Endothelial cell of umbilical vein (primary cell): Measurements from ENCODE around the gene PRR15L. TPM values are rescaled to one million over a fixed set of nuclear protein-coding genes. Genes with fewer than 3 reads are reported as not detected.

Experiments
- BruUV-seq: library from RNA; stranded (reverse); fragments of 400-500 nt; replicated peaks from 2 replicates; lab custom pipeline; 2021; lab: Mats Ljungman, UMichigan
- CTCF ChIA-PET: fragments of 300-600, 350-600 bp; sonication (Branson Sonifier 250); formaldehyde crosslinking; loops from one replicate; lab custom pipeline; 2021; ENCODE audit warnings: antibody characterized with exemption, inconsistent platforms; lab: Charles Lee
- POLR2A ChIA-PET: fragments of 300-600, 350-600 bp; sonication (Branson Sonifier 250); formaldehyde crosslinking; loops from one replicate; lab custom pipeline; 2021; ENCODE audit warnings: antibody characterized with exemption, inconsistent platforms; lab: Charles Lee
- DNase-seq: peaks from one replicate; pipeline ENCODE4 v3.0.0-alpha.2; 2011; ENCODE audit warnings: low read depth, low spot score
- FAIRE-seq: peaks from 2 replicates; lab custom pipeline; 2011; peaks lifted over from hg19 to GRCh38; lab: Jason Lieb, UNC
- H2AFZ ChIP-seq: 2 replicates; pipeline ENCODE4 v1.6.0; 2012; ENCODE audit warnings: low read depth, low read length, control low read depth, inconsistent platforms
- H3K27ac ChIP-seq: 2 replicates; pipeline ENCODE4 v1.5.1; 2011; ENCODE audit warnings: low read depth, mild to moderate bottlenecking, control low read depth, low read length, moderate library complexity; ENCODE audit not compliant: insufficient read depth
- H3K27me3 ChIP-seq, 2 experiments: 2 replicates each; pipeline versions ENCODE4 v1.6.0 to v1.6.1; 2011; ENCODE audit warnings: low read length in 2 of 2, mixed read lengths in 1 of 2; ENCODE audit not compliant: control insufficient read depth in 2 of 2, insufficient read depth in 2 of 2
- H3K36me3 ChIP-seq, 2 experiments: 2 replicates in 1 of 2; 3 replicates in 1 of 2; pipeline ENCODE4 v1.5.1; 2011; ENCODE audit warnings: low read length in 2 of 2, mild to moderate bottlenecking in 1 of 2, moderate library complexity in 1 of 2; ENCODE audit not compliant: control insufficient read depth in 2 of 2, insufficient read depth in 2 of 2; ENCODE audit errors: extremely low read depth in 1 of 2
- H3K4me1 ChIP-seq: 3 replicates; pipeline ENCODE4 v1.5.1; 2011; ENCODE audit warnings: mild to moderate bottlenecking, low read length; ENCODE audit not compliant: control insufficient read depth, insufficient read depth; ENCODE audit errors: extremely low read depth
- H3K4me2 ChIP-seq: 2 replicates; pipeline ENCODE4 v1.6.1; 2011; ENCODE audit warnings: low read length, control low read depth, mixed read lengths; ENCODE audit not compliant: insufficient read depth
- H3K4me3 ChIP-seq, 3 experiments: fragments of 200-600 bp in 1 of 3; sonication (generic), shearing (Covaris generic) in 1 of 3; replicated peaks in 1 of 3; 2 replicates each; pipeline ENCODE4 v1.5.1; 2011 to 2016; ENCODE audit warnings: control low read depth in 3 of 3, low read length in 3 of 3, mild to moderate bottlenecking in 2 of 3, inconsistent platforms in 1 of 3, low read depth in 1 of 3, moderate library complexity in 1 of 3; ENCODE audit not compliant: insufficient read depth in 1 of 3
- H3K79me2 ChIP-seq: 2 replicates; pipeline ENCODE4 v1.6.0; 2012; ENCODE audit warnings: low read length, inconsistent platforms; ENCODE audit not compliant: control insufficient read depth, insufficient read depth
- H3K9ac ChIP-seq: replicated peaks from 2 replicates; pipeline ENCODE3; 2011; ENCODE audit warnings: low read length, control low read depth; ENCODE audit not compliant: insufficient read depth; ENCODE audit errors: extremely low read depth
- H3K9me1 ChIP-seq: replicated peaks from 3 replicates; pipeline ENCODE4 v1.6.0; 2011; ENCODE audit warnings: mild to moderate bottlenecking, low read length; ENCODE audit not compliant: control insufficient read depth, insufficient read depth; ENCODE audit errors: extremely low read depth
- H3K9me3 ChIP-seq: replicated peaks from 2 replicates; pipeline ENCODE4 v1.5.1; 2012; ENCODE audit warnings: low read length, inconsistent platforms; ENCODE audit not compliant: control insufficient read depth, insufficient read depth
- H4K20me1 ChIP-seq: replicated peaks from 2 replicates; pipeline ENCODE3; 2011; ENCODE audit warnings: mild to moderate bottlenecking, low read length; ENCODE audit not compliant: control insufficient read depth, insufficient read depth; ENCODE audit errors: extremely low read depth
- EZH2 ChIP-seq: IDR thresholded peaks from 2 replicates; pipeline ENCODE4 v1.6.1; 2012; ENCODE audit warnings: borderline replicate concordance, low read depth, mild to moderate bottlenecking, moderate library complexity, low read length, inconsistent platforms; ENCODE audit not compliant: severe bottlenecking
- FOS ChIP-seq: IDR thresholded peaks from 2 replicates; pipeline ENCODE4 v1.6.1; 2011; ENCODE audit warnings: mild to moderate bottlenecking, low read length, moderate library complexity, borderline replicate concordance; ENCODE audit not compliant: insufficient read depth
- GATA2 ChIP-seq: IDR thresholded peaks from 2 replicates; pipeline ENCODE4 v1.7.0; 2011; ENCODE audit warnings: low read depth, mild to moderate bottlenecking, moderate library complexity, mixed read lengths, low read length; ENCODE audit not compliant: insufficient read length, insufficient read depth
- JUN ChIP-seq: IDR thresholded peaks from 2 replicates; pipeline ENCODE4 v1.6.1; 2011; ENCODE audit warnings: borderline replicate concordance, low read depth; ENCODE audit not compliant: insufficient read length, insufficient read depth
- MYC ChIP-seq: IDR thresholded peaks from one replicate; pipeline ENCODE4 v1.6.1; 2011; ENCODE audit warnings: mild to moderate bottlenecking, low read depth, low read length
- POLR2A ChIP-seq: IDR thresholded peaks from 2 replicates; pipeline ENCODE4 v1.6.1; 2012; ENCODE audit warnings: low read depth, mild to moderate bottlenecking, control low read depth, low read length
- POLR2AphosphoS5 ChIP-seq: IDR thresholded peaks from 2 replicates; pipeline ENCODE4 v1.6.1; 2012; ENCODE audit warnings: low read depth, mild to moderate bottlenecking, control low read depth, low read length, moderate library complexity; ENCODE audit not compliant: insufficient read depth
- dilution Hi-C: fragments of 300-500 bp; cut with MboI; formaldehyde crosslinking; loops from one replicate; pipeline ENCODE4 v1.15.0; 2019; ENCODE audit warnings: low sequenced_read_pairs; ENCODE audit not compliant: extremely low pct_ligation_motif_present
- intact Hi-C: fragments of 100-400 bp; cut with micrococcal nuclease; formaldehyde crosslinking; loops from one replicate; pipeline ENCODE4 v1.10.0; 2022
- polyA plus RNA-seq, 4 experiments: library from polyadenylated mRNA; depleted of rRNA in 3 of 4; stranded (reverse) in 3 of 4; unstranded in 1 of 4; fragments of >200 nt; gene quantifications; 2 replicates each; pipeline versions ENCODE4 v1.2.1 to v1.2.3, GENCODE V29; 2011 to 2012; ENCODE audit warnings: missing spikeins in 1 of 4
- total RNA-seq: library from RNA; stranded (reverse); gene quantifications from 2 replicates; pipeline ENCODE4 v1.2.3, GENCODE V29; 2021
- TF ChIP-seq, protein P1 (sequence below): IDR thresholded peaks from 2 replicates; pipeline ENCODE4 v1.6.1; 2011; ENCODE audit not compliant: insufficient read depth, insufficient read length
- TF ChIP-seq, protein P2 (sequence below), 2 donors: IDR thresholded peaks; 1 replicate in 1 of 2; 2 replicates in 1 of 2; pipeline ENCODE4 v1.5.1; 2011; ENCODE audit warnings: low read length in 2 of 2, mild to moderate bottlenecking in 2 of 2, moderate library complexity in 2 of 2, control low read depth in 1 of 2, inconsistent platforms in 1 of 2, low read depth in 1 of 2; ENCODE audit not compliant: insufficient read depth in 1 of 2; ENCODE audit errors: extremely low read depth in 1 of 2

PRR15L gene
- total and polyA plus RNA-seq, 2 donors (not counting 3 experiments of a cell fraction or from before 2014, with no cell fraction given): not detected

DNA sequence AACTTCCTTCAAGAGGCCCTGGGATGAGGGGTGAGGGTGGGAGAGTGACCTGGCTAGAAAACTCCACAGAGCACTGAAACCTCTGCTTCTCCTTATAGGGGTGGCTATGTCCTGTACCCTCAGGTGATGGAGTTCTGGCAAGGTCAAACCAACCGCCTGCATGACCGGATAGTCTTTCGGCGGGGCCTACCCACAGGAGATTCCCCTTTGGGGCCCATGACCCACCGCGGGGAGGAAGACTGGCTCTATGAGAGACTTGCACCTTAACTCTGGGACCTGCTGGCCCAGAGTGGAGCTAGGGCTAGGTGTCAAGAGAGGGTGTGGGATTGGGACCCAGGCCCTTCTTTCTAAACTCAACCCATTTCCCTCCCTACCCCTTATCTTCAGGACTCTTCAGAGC is 11.2 kb downstream of the PRR15L start:
- ChIA-PET CTCF (interaction anchor here (0.6 to 6.2 kb wide), 28 partner anchors 10 to 118 kb away, joined by 3 to 134 read pairs (median 6); partner anchors contain the start of genes CDK5RAP3, PRR15L and SCRN2), POLR2A (interaction anchor here (0.6 kb wide), 1 partner anchor 67 kb away, joined by 3 read pairs; no protein-coding TSS in a partner anchor)
- H2AFZ ChIP-seq: no peak overlapping the region
- DNase-seq: no peak
- peak; percentile 18 for FAIRE-seq
- H3K9me1 ChIP-seq: no peaks in the 10 kb centered on the region
- H3K27me3 ChIP-seq: no peaks in the 10 kb centered on the region
- TF ChIP-seq, protein P1, sequence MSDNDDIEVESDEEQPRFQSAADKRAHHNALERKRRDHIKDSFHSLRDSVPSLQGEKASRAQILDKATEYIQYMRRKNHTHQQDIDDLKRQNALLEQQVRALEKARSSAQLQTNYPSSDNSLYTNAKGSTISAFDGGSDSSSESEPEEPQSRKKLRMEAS: no peak
- TF ChIP-seq POLR2A: no peak
- no peak for TF ChIP-seq FOS
- TF ChIP-seq EZH2: no peak
- no peak for TF ChIP-seq MYC
- TF ChIP-seq, protein P2, sequence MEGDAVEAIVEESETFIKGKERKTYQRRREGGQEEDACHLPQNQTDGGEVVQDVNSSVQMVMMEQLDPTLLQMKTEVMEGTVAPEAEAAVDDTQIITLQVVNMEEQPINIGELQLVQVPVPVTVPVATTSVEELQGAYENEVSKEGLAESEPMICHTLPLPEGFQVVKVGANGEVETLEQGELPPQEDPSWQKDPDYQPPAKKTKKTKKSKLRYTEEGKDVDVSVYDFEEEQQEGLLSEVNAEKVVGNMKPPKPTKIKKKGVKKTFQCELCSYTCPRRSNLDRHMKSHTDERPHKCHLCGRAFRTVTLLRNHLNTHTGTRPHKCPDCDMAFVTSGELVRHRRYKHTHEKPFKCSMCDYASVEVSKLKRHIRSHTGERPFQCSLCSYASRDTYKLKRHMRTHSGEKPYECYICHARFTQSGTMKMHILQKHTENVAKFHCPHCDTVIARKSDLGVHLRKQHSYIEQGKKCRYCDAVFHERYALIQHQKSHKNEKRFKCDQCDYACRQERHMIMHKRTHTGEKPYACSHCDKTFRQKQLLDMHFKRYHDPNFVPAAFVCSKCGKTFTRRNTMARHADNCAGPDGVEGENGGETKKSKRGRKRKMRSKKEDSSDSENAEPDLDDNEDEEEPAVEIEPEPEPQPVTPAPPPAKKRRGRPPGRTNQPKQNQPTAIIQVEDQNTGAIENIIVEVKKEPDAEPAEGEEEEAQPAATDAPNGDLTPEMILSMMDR (IDR thresholded peaks at IDR 0.05; ENCODE audit: extremely low read depth in 1 of 2, insufficient read depth in 1 of 2, low read depth in 1 of 2, low read length in 2 of 2): no peak
- TF ChIP-seq GATA2: no peak
- TF ChIP-seq POLR2AphosphoS5: no peak
- no peak for TF ChIP-seq JUN
- dilution Hi-C loops (no loop called here), intact Hi-C loops (no loop called here)
- peaks cover 0 to 7% of the 10 kb centered on the region in 2 experiments for H3K36me3 ChIP-seq
- H3K9me3 ChIP-seq: no peaks in the 10 kb centered on the region
- no peak overlapping the region for H3K4me2 ChIP-seq
- peaks cover 5% of the 10 kb centered on the region for H3K79me2 ChIP-seq
- no peaks in the 10 kb centered on the region for H4K20me1 ChIP-seq
- no peak overlapping the region for H3K4me3 ChIP-seq
- H3K27ac ChIP-seq: no peak overlapping the region
- BruUV-seq: no TSS peak
- H3K9ac ChIP-seq: no peak overlapping the region
- peaks cover 14% of the 10 kb centered on the region for H3K4me1 ChIP-seq
